MM.1S (cell line): ENCODE results near the gene DNMT3A.

ENCODE experiments used
- EZH2 ChIP-seq: fragments of 300-600 bp; sonication (generic); optimal IDR thresholded peaks from 2 replicates; pipeline ENCODE3; 2017; ENCODE audit warnings: low read depth, mild to moderate bottlenecking, antibody characterized with exemption, low read length, mixed read lengths
- EZH2phosphoT487 ChIP-seq: fragments of 300-600 bp; sonication (generic); IDR thresholded peaks from 2 replicates; pipeline ENCODE4 v1.6.1; 2018; ENCODE audit warnings: antibody characterized with exemption, low read length
- TF ChIP-seq, protein P1 (sequence below): fragments of 300-600 bp; sonication (generic); IDR thresholded peaks from 2 replicates; pipeline ENCODE4 v1.5.1; 2016; ENCODE audit warnings: antibody characterized with exemption, low read length, mixed read lengths

DNA sequence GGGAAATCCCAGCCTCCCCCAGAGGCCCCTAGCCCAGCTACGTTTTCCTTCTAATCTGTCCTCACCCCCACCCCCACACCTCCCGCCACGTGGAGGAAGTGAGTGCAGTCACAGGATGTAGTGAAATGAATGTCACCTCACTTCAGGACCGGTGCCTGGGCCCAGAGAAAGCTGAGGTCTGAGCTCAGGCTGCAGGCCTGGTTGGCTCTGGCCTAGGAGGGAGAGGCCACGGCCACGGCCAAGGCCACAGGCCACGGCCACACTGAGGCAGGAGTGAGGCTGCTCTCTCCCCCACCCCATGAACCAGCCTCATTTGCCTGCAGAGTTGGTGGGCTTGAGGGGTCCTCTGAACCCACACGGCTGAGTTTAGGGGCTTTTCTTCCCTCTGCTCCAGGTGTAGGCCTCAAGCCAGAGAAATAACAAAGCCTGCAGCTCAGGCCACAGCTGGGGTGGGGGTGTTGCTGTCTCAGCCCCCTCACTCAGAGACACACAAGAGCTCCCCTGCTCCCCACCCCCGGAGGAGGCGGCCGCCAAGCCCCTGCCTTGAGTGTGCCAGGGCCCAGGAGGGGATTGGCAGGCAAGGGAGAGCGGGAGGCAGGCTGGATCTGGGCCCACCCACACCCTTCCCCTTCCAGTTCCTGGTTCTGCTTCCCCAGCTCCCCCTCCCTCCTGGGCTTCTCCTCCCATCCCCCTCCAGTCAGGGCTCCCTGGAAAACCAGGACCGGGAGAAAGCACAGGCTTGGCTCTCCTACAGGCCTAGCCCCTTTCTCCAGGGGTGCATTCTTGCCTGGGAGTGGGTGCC is 27.0 kb downstream of the DNMT3A start:
- TF ChIP-seq, protein P1, sequence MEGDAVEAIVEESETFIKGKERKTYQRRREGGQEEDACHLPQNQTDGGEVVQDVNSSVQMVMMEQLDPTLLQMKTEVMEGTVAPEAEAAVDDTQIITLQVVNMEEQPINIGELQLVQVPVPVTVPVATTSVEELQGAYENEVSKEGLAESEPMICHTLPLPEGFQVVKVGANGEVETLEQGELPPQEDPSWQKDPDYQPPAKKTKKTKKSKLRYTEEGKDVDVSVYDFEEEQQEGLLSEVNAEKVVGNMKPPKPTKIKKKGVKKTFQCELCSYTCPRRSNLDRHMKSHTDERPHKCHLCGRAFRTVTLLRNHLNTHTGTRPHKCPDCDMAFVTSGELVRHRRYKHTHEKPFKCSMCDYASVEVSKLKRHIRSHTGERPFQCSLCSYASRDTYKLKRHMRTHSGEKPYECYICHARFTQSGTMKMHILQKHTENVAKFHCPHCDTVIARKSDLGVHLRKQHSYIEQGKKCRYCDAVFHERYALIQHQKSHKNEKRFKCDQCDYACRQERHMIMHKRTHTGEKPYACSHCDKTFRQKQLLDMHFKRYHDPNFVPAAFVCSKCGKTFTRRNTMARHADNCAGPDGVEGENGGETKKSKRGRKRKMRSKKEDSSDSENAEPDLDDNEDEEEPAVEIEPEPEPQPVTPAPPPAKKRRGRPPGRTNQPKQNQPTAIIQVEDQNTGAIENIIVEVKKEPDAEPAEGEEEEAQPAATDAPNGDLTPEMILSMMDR = no peak
- TF ChIP-seq EZH2phosphoT487 (no peak), EZH2 (no peak)
